Thoracic aorta (tissue), 2 donors: Measurements from ENCODE around the gene GSG1L. TPM values are rescaled to one million over a fixed set of nuclear protein-coding genes. Genes with fewer than 3 reads are reported as not detected.

Source experiments
- ATAC-seq: fragments of 150-250 bp; one replicate; pipeline ENCODE4 v1.8.0; 2017; ENCODE audit warnings: low read depth; ENCODE audit not compliant: insufficient number of reproducible peaks, low FRiP score
- DNase-seq: peaks from one replicate; pipeline ENCODE4 v3.0.0-alpha.2; 2020; ENCODE audit warnings: low spot score
- H3K27ac ChIP-seq, 2 donors: fragments of 200-600 bp; sonication (generic); 1 replicate in 1 of 2; 2 replicates in 1 of 2; pipeline ENCODE4 v1.5.1; 2016; ENCODE audit warnings: mild to moderate bottlenecking in 2 of 2, moderate library complexity in 2 of 2
- H3K27me3 ChIP-seq: fragments of 200-600 bp; sonication (generic); replicated peaks from 2 replicates; pipeline ENCODE4 v1.6.0; 2016; ENCODE audit warnings: mild to moderate bottlenecking; ENCODE audit not compliant: insufficient read depth
- H3K36me3 ChIP-seq: fragments of 200-600 bp; sonication (generic); one replicate; pipeline ENCODE4 v1.5.1; 2016
- H3K4me1 ChIP-seq, 2 donors: fragments of 200-600 bp; sonication (generic); 1 replicate in 1 of 2; 2 replicates in 1 of 2; pipeline versions ENCODE4 v1.5.1 to v1.6.0; 2016; ENCODE audit warnings: low read depth in 2 of 2, mild to moderate bottlenecking in 1 of 2; ENCODE audit not compliant: control insufficient read depth in 1 of 2
- H3K4me3 ChIP-seq: fragments of 200-600 bp; sonication (generic); 2 replicates; pipeline ENCODE4 v1.5.1; 2016; ENCODE audit warnings: mild to moderate bottlenecking
- H3K9me3 ChIP-seq: fragments of 200-600 bp; sonication (generic); 2 replicates; pipeline ENCODE4 v1.5.1; 2016
- CTCF ChIP-seq: fragments of 200-600 bp; sonication (generic); IDR thresholded peaks from one replicate; pipeline ENCODE4 v1.5.1; 2019; ENCODE audit warnings: antibody characterized with exemption
- total RNA-seq, 2 donors: library from RNA; depleted of rRNA; stranded (reverse); fragments of >200 nt; gene quantifications; one replicate each; pipeline versions ENCODE4 v1.1.0 to v1.2.3, GENCODE V29; 2016

GSG1L gene
- total RNA-seq, 2 donors from 2014 or later, result 5.3 to 5.9 TPM

- no peak overlapping the region for H3K4me3 ChIP-seq
- no peak for TF ChIP-seq CTCF
- DNase-seq (no peak), ATAC-seq (no peak)
- H3K27me3 ChIP-seq, result no peaks in the 10 kb centered on the region
- H3K4me1 ChIP-seq, result peaks cover 8 to 26% of the 10 kb centered on the region in 2 donors
- no peak overlapping the region for H3K27ac ChIP-seq
- no peaks in the 10 kb centered on the region for H3K36me3 ChIP-seq
- no peaks in the 10 kb centered on the region for H3K9me3 ChIP-seq
These were observed 24.0 kb downstream of the GSG1L start for GRCh38 chr16:28039493-28039892.

- no peak overlapping the region for H3K4me3 ChIP-seq
- no peaks in the 10 kb centered on the region for H3K27me3 ChIP-seq
- no peaks in the 10 kb centered on the region for H3K36me3 ChIP-seq
- DNase-seq, result no peak
- TF ChIP-seq CTCF, result no peak
- peaks cover 4 to 18% of the 10 kb centered on the region in 2 donors for H3K4me1 ChIP-seq
- no peak for ATAC-seq
- no peaks in the 10 kb centered on the region for H3K9me3 ChIP-seq
- H3K27ac ChIP-seq, result no peak overlapping the region
These were observed 25.1 kb downstream of the GSG1L start for GRCh38 chr16:28038409-28038808.

GRCh38 chr16:28035866-28036393 lies 27.6 kb downstream of the GSG1L start:
- DNase-seq (no peak), ATAC-seq (no peak)
- H3K36me3 ChIP-seq, result no peaks in the 10 kb centered on the region
- no peak overlapping the region for H3K4me3 ChIP-seq
- TF ChIP-seq CTCF, result no peak
- no peaks in the 10 kb centered on the region for H3K9me3 ChIP-seq
- H3K4me1 ChIP-seq, result no peaks in the 10 kb centered on the region
- no peak overlapping the region for H3K27ac ChIP-seq
- no peaks in the 10 kb centered on the region for H3K27me3 ChIP-seq

GRCh38 chr16:28033870-28034269 lies 29.6 kb downstream of the GSG1L start:
- DNase-seq, result no peak
- TF ChIP-seq CTCF, result no peak
- H3K27me3 ChIP-seq, result no peaks in the 10 kb centered on the region
- H3K27ac ChIP-seq, result no peak overlapping the region
- no peaks in the 10 kb centered on the region for H3K36me3 ChIP-seq
- no peak for ATAC-seq
- no peak overlapping the region for H3K4me3 ChIP-seq
- no peaks in the 10 kb centered on the region for H3K4me1 ChIP-seq
- H3K9me3 ChIP-seq, result no peaks in the 10 kb centered on the region

- no peak overlapping the region for H3K4me3 ChIP-seq
- H3K4me1 ChIP-seq, result no peaks in the 10 kb centered on the region
- no peak for DNase-seq
- H3K36me3 ChIP-seq, result no peaks in the 10 kb centered on the region
- no peak for ATAC-seq
- no peaks in the 10 kb centered on the region for H3K27me3 ChIP-seq
- TF ChIP-seq CTCF, result no peak
- H3K27ac ChIP-seq, result no peak overlapping the region
- no peaks in the 10 kb centered on the region for H3K9me3 ChIP-seq
These were observed 34.0 kb downstream of the GSG1L start for GRCh38 chr16:28029387-28030002.
